Measurements from ENCODE around the gene PRR19.
A peak's percentile ranks its signal among the peaks of the same experiment; 100 is the strongest.

The PRR19 gene

GRCh38 chr19:42295831-42296525 is 6.0 kb upstream of the PRR19 start:
- Histone ChIP-seq H3K9me3 (ENCODE audit: control insufficient read depth, insufficient read depth, low read length) (no peaks in the 10 kb centered on the region), H4K20me1 (ENCODE audit: control insufficient read depth, insufficient read depth, low read depth, low read length) (no peaks in the 10 kb centered on the region), H3K9me2 (replicated peaks; ENCODE audit: control insufficient read depth, low read length) (no peaks in the 10 kb centered on the region), H3K4me3 (ENCODE audit: low read length) (no peak overlapping the region), H3K27ac (ENCODE audit: low read depth, low read length) (no peak overlapping the region), H3K4me2 (ENCODE audit: low read length) (no peak overlapping the region), H3K36me3 (ENCODE audit: control insufficient read depth, low read length) (peaks cover 58% of the 10 kb centered on the region), H3F3A (ENCODE audit: control insufficient read depth, insufficient read depth) (peaks cover 2% of the 10 kb centered on the region; the same call in 1 of the 2 replicates), H3K27me3 (ENCODE audit: control insufficient read depth, low read length) (no peaks in the 10 kb centered on the region), H3K79me2 (ENCODE audit: control insufficient read depth, low read length) (no peaks in the 10 kb centered on the region), H3K4me1 (ENCODE audit: control insufficient read depth, low read length) (peaks cover 3% of the 10 kb centered on the region; the same call in 1 of the 2 replicates)
- TF ChIP-seq EZH2phosphoT487 (IDR thresholded peaks at IDR 0.05; ENCODE audit: borderline replicate concordance, low read length), result no peak
- peak; percentile 99 for TF ChIP-seq CTCF (IDR thresholded peaks at IDR 0.05; ENCODE audit: low read depth, low read length, poor library complexity, severe bottlenecking)

- Histone ChIP-seq H3K4me1 (ENCODE audit: control insufficient read depth, low read length) (peaks cover 13% of the 10 kb centered on the region), H3K9me2 (replicated peaks; ENCODE audit: control insufficient read depth, low read length) (no peaks in the 10 kb centered on the region), H3K27me3 (ENCODE audit: control insufficient read depth, low read length) (no peaks in the 10 kb centered on the region), H4K20me1 (ENCODE audit: control insufficient read depth, insufficient read depth, low read depth, low read length) (no peaks in the 10 kb centered on the region), H3K27ac (ENCODE audit: low read depth, low read length) (no peak overlapping the region), H3K4me2 (ENCODE audit: low read length) (no peak overlapping the region), H3K79me2 (ENCODE audit: control insufficient read depth, low read length) (peaks cover 6% of the 10 kb centered on the region; the same call in 1 of the 2 replicates), H3K4me3 (ENCODE audit: low read length) (no peak overlapping the region), H3K9me3 (ENCODE audit: control insufficient read depth, insufficient read depth, low read length) (no peaks in the 10 kb centered on the region), H3K36me3 (ENCODE audit: control insufficient read depth, low read length) (peaks cover 48% of the 10 kb centered on the region), H3F3A (ENCODE audit: control insufficient read depth, insufficient read depth) (peaks cover 2% of the 10 kb centered on the region; the same call in 1 of the 2 replicates)
- no peak for TF ChIP-seq CTCF (IDR thresholded peaks at IDR 0.05; ENCODE audit: low read depth, low read length, poor library complexity, severe bottlenecking)
- TF ChIP-seq EZH2phosphoT487 (IDR thresholded peaks at IDR 0.05; ENCODE audit: borderline replicate concordance, low read length), result no peak
These were observed 4.9 kb upstream of the PRR19 start for GRCh38 chr19:42297039-42297438.

GRCh38 chr19:42303101-42303464 is 1.2 kb downstream of the PRR19 start:
- Histone ChIP-seq H3K4me3 (ENCODE audit: low read length) (peak overlapping the region; percentile 37), H3K79me2 (ENCODE audit: control insufficient read depth, low read length) (peaks cover 6% of the 10 kb centered on the region; the same call in 1 of the 2 replicates), H3K9me3 (ENCODE audit: control insufficient read depth, insufficient read depth, low read length) (no peaks in the 10 kb centered on the region), H3K9me2 (replicated peaks; ENCODE audit: control insufficient read depth, low read length) (no peaks in the 10 kb centered on the region), H3K27ac (ENCODE audit: low read depth, low read length) (no peak overlapping the region), H3K27me3 (ENCODE audit: control insufficient read depth, low read length) (no peaks in the 10 kb centered on the region), H3K4me1 (ENCODE audit: control insufficient read depth, low read length) (peaks cover 20% of the 10 kb centered on the region), H4K20me1 (ENCODE audit: control insufficient read depth, insufficient read depth, low read depth, low read length) (no peaks in the 10 kb centered on the region), H3K36me3 (ENCODE audit: control insufficient read depth, low read length) (peaks cover 3% of the 10 kb centered on the region; the same call in 1 of the 2 replicates), H3F3A (ENCODE audit: control insufficient read depth, insufficient read depth) (peaks cover 2% of the 10 kb centered on the region; the same call in 1 of the 2 replicates), H3K4me2 (ENCODE audit: low read length) (peak overlapping the region; percentile 88)
- TF ChIP-seq CTCF (IDR thresholded peaks at IDR 0.05; ENCODE audit: low read depth, low read length, poor library complexity, severe bottlenecking), result no peak
- TF ChIP-seq EZH2phosphoT487 (IDR thresholded peaks at IDR 0.05; ENCODE audit: borderline replicate concordance, low read length), result no peak

Data from DOHH2 (cell line).